Heart left ventricle (tissue), 13 donors: ENCODE data around the gene ATP5PF.

Experiments
- POLR2A ChIP-seq, 2 donors: fragments of 450-650 bp; IDR thresholded peaks; one replicate each; pipeline ENCODE4 v1.6.1; 2017; ENCODE audit warnings: antibody characterized with exemption in 2 of 2, mild to moderate bottlenecking in 2 of 2, moderate library complexity in 2 of 2
- TF ChIP-seq, protein P1 (sequence below), 12 donors: fragments of 200-600 bp; sonication (generic) in 4 of 12; IDR thresholded peaks; one replicate each; pipeline versions ENCODE4 v1.5.0 to v1.8.0; 2018 to 2022; ENCODE audit warnings: antibody characterized with exemption in 12 of 12, mild to moderate bottlenecking in 5 of 12
- donor health status: ischemic (EF 13 %, LVEDD 7.1; RV severe dilation, severe dysfunction).
- donor health status: DM: no; HTN: yes; CAD: no.
- donor health status: DM: no; HTN: no; CAD: no.
- donor health status: ischemic (EF 25% LVEDD 6.9; RV normal size, moderate dysfunction).
- donor health status: ischemic (EF 25% LVEDD 5.7; RV mildly dilated, moderate dysfunction).
- donor health status: ischemic (EF 35%, LVEDD 5.7; RV mildly dilated, moderate dysfunction).
- donor health status: nonischemic (EF 11% LVEDD 7.7; RV severe dilation, severe dysfunction).
- donor health status: DM: yes; HTN: yes; CAD: no.
- donor health status: PGD.
- donor health status: ischemic (EF 29% LVEDD 5.4; RV normal size, mild dysfunction).
- donor health status: nonischemic (EF 23%, LVEDD 6.1; RV moderate dilation, normal function).

- TF ChIP-seq, protein P1, sequence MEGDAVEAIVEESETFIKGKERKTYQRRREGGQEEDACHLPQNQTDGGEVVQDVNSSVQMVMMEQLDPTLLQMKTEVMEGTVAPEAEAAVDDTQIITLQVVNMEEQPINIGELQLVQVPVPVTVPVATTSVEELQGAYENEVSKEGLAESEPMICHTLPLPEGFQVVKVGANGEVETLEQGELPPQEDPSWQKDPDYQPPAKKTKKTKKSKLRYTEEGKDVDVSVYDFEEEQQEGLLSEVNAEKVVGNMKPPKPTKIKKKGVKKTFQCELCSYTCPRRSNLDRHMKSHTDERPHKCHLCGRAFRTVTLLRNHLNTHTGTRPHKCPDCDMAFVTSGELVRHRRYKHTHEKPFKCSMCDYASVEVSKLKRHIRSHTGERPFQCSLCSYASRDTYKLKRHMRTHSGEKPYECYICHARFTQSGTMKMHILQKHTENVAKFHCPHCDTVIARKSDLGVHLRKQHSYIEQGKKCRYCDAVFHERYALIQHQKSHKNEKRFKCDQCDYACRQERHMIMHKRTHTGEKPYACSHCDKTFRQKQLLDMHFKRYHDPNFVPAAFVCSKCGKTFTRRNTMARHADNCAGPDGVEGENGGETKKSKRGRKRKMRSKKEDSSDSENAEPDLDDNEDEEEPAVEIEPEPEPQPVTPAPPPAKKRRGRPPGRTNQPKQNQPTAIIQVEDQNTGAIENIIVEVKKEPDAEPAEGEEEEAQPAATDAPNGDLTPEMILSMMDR (IDR thresholded peaks at IDR 0.05), result no peak
- no peak for TF ChIP-seq POLR2A (IDR thresholded peaks at IDR 0.05)
These were observed 2.7 kb upstream of the ATP5PF start for GRCh38 chr21:25737421-25737820.
